GM23248 (cell line): ENCODE results near the gene PTPRE.

Experiments used
- EZH2 ChIP-seq: fragments of 200-600 bp; sonication (generic); IDR thresholded peaks from 2 replicates; pipeline ENCODE4 v1.6.1; 2018; ENCODE audit warnings: antibody characterized with exemption, mild to moderate bottlenecking; ENCODE audit not compliant: insufficient read depth, poor library complexity, severe bottlenecking
- EZH2phosphoT487 ChIP-seq: fragments of 200-600 bp; sonication (generic); IDR thresholded peaks from 2 replicates; pipeline ENCODE4 v1.6.1; 2018; ENCODE audit warnings: antibody characterized with exemption, moderate library complexity, mild to moderate bottlenecking, low read depth; ENCODE audit not compliant: insufficient read depth

DNA sequence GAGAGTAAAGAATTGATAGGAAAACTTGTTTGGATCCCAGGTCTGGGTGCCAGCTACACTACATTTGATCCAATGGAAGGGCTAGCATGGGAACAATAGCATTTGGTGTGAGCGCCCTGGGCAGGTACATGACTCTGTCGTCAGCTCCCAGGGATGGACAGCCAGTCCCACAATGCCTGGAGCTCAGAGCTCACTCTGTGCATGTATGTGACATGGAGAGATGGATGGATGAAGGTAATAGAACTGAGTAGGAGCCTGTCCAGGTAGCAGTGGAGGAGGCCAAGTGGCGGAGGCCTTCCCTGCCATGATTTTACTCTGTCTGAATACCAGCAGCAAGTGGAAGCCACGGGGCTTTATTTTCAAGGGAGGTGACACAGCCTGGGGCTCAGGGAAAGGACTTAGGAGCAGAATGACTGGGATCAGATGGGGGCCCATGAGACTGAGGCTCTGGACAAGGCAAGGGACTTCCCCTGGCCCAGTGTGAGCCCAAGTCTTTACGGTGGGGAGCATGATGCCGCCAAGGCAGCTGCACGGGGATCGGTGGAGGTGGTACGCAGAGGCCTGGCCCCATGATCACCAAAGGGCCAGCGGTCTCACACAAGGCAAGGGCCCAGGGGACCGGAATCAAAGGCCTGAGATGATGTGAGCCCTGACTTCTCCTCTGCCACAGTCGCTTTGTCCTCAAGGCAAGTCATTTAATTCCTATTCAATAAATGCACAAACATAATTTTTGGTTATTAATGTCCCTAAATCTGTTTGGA is 5.9 kb downstream of the PTPRE start:
- TF ChIP-seq EZH2phosphoT487 (no peak), EZH2 (no peak)
